WTC11 (cell line): ENCODE measurements around the gene EML6. TPM values are rescaled to one million over a fixed set of nuclear protein-coding genes. Genes with fewer than 3 reads are reported as not detected.

Source experiments
- ATAC-seq: fragments of 200-7000 bp; cut with Tn5 transposase; 2 replicates; pipeline ENCODE4 v1.10.0; 2021; ENCODE audit warnings: mild to moderate bottlenecking, moderate library complexity
- CTCF ChIA-PET: fragments of 300-600 bp; sonication (Branson Sonifier 250); formaldehyde crosslinking; loops from one replicate; lab custom pipeline; 2021; ENCODE audit warnings: antibody characterized with exemption; lab: Charles Lee
- POLR2A ChIA-PET: fragments of 350-600 bp; sonication (Branson Sonifier 250); formaldehyde crosslinking; loops from one replicate; lab custom pipeline; 2021; ENCODE audit warnings: antibody characterized with exemption; lab: Charles Lee
- DNase-seq: peaks from one replicate; pipeline ENCODE4 v3.0.0; 2021; ENCODE audit warnings: low spot score
- H3K27ac Mint-ChIP-seq: 2 replicates; pipeline ENCODE4 v1.8.0; 2021; ENCODE audit warnings: mixed read lengths
- H3K27me3 Mint-ChIP-seq: 2 replicates; pipeline ENCODE4 v1.8.0; 2021; ENCODE audit warnings: low read depth, mild to moderate bottlenecking, moderate library complexity, mixed read lengths
- H3K36me3 Mint-ChIP-seq: 2 replicates; pipeline ENCODE4 v1.8.0; 2021; ENCODE audit warnings: mixed read lengths
- H3K4me1 Mint-ChIP-seq: 2 replicates; pipeline ENCODE4 v1.8.0; 2022; ENCODE audit warnings: mixed read lengths
- H3K4me3 Mint-ChIP-seq: 2 replicates; pipeline ENCODE4 v1.8.0; 2021; ENCODE audit warnings: mild to moderate bottlenecking, moderate library complexity, mixed read lengths
- H3K9me3 Mint-ChIP-seq: 2 replicates; pipeline ENCODE4 v1.8.0; 2021; ENCODE audit warnings: mixed read lengths
- ARID4B ChIP-seq: sonication (generic); formaldehyde crosslinking; IDR thresholded peaks from 2 replicates; pipeline ENCODE4 v1.8.0; 2023; ENCODE audit warnings: missing genetic modification reagents, mild to moderate bottlenecking, borderline replicate concordance
- ATF2 ChIP-seq: sonication (generic); formaldehyde crosslinking; IDR thresholded peaks from 2 replicates; pipeline ENCODE4 v1.8.1; 2022; ENCODE audit warnings: low read depth, missing genetic modification reagents, borderline replicate concordance
- CTCF ChIP-seq: fragments of 200-600 bp; IDR thresholded peaks from 2 replicates; pipeline ENCODE4 v1.8.0; 2022; ENCODE audit warnings: antibody characterized with exemption
- EMX1 ChIP-seq: fragments of 250-450 bp; sonication (Bioruptor Pico); IDR thresholded peaks from 2 replicates; pipeline ENCODE4 v1.8.0; 2021; ENCODE audit warnings: mild to moderate bottlenecking
- ESRRA ChIP-seq: sonication (generic); formaldehyde crosslinking; IDR thresholded peaks from 2 replicates; pipeline ENCODE4 v1.8.1; 2022; ENCODE audit warnings: mild to moderate bottlenecking, missing genetic modification reagents, borderline replicate concordance
- ETV6 ChIP-seq: sonication (generic); formaldehyde crosslinking; IDR thresholded peaks from 2 replicates; pipeline ENCODE4 v1.8.1; 2022; ENCODE audit warnings: mild to moderate bottlenecking, missing genetic modification reagents
- JUN ChIP-seq: sonication (generic); formaldehyde crosslinking; IDR thresholded peaks from 2 replicates; pipeline ENCODE4 v1.8.0; 2023; ENCODE audit warnings: mild to moderate bottlenecking, missing genetic modification reagents
- MLX ChIP-seq: sonication (generic); formaldehyde crosslinking; IDR thresholded peaks from 2 replicates; pipeline ENCODE4 v1.8.1; 2023; ENCODE audit warnings: mild to moderate bottlenecking, missing genetic modification reagents, moderate library complexity
- MXD4 ChIP-seq: fragments of 250-450 bp; sonication (Bioruptor Pico); IDR thresholded peaks from 2 replicates; pipeline ENCODE4 v1.8.0; 2021; ENCODE audit warnings: mild to moderate bottlenecking, moderate library complexity, borderline replicate concordance
- NFATC4 ChIP-seq: fragments of 250-450 bp; sonication (Bioruptor Pico); IDR thresholded peaks from 2 replicates; pipeline ENCODE4 v1.9.0; 2021; ENCODE audit warnings: mild to moderate bottlenecking
- PRRX2 ChIP-seq: fragments of 250-450 bp; sonication (Bioruptor Pico); IDR thresholded peaks from 2 replicates; pipeline ENCODE4 v1.8.0; 2021; ENCODE audit warnings: mild to moderate bottlenecking
- RORB ChIP-seq: fragments of 250-450 bp; sonication (Bioruptor Pico); IDR thresholded peaks from 2 replicates; pipeline ENCODE4 v1.9.0; 2021; ENCODE audit warnings: mild to moderate bottlenecking
- ZBTB21 ChIP-seq: sonication (generic); formaldehyde crosslinking; IDR thresholded peaks from 2 replicates; pipeline ENCODE4 v1.8.1; 2023; ENCODE audit warnings: mild to moderate bottlenecking, missing genetic modification reagents, borderline replicate concordance
- ZNF138 ChIP-seq: sonication (generic); formaldehyde crosslinking; conservative IDR thresholded peaks from 2 replicates; pipeline ENCODE4 v1.8.1; 2022; ENCODE audit warnings: mild to moderate bottlenecking, moderate library complexity, missing genetic modification reagents
- ZNF219 ChIP-seq: sonication (generic); formaldehyde crosslinking; IDR thresholded peaks from 2 replicates; pipeline ENCODE4 v1.8.0; 2023; ENCODE audit warnings: missing genetic modification reagents, mild to moderate bottlenecking, borderline replicate concordance
- ZNF317 ChIP-seq: sonication (generic); formaldehyde crosslinking; IDR thresholded peaks from 2 replicates; pipeline ENCODE4 v1.8.1; 2023; ENCODE audit warnings: low read depth, mild to moderate bottlenecking, moderate library complexity, missing genetic modification reagents, borderline replicate concordance
- total RNA-seq: library from RNA; stranded (reverse); gene quantifications from 3 replicates; pipeline ENCODE4 v1.2.3, GENCODE V29; 2021
- TF ChIP-seq, protein P1 (sequence below): fragments of 250-450 bp; sonication (Bioruptor Pico); IDR thresholded peaks from 2 replicates; pipeline ENCODE4 v1.8.0; 2021; ENCODE audit warnings: mild to moderate bottlenecking
- TF ChIP-seq, protein P2 (sequence below): sonication (generic); formaldehyde crosslinking; IDR thresholded peaks from 2 replicates; pipeline ENCODE4 v1.8.0; 2023; ENCODE audit warnings: mild to moderate bottlenecking, missing genetic modification reagents
- TF ChIP-seq, protein P3 (sequence below): sonication (generic); formaldehyde crosslinking; IDR thresholded peaks from 2 replicates; pipeline ENCODE4 v1.8.0; 2022; ENCODE audit warnings: mild to moderate bottlenecking, missing genetic modification reagents

The EML6 gene
- total RNA-seq, 1 experiment from 2014 or later = 2.1 TPM

GRCh38 chr2:54935389-54935788 lies 211.9 kb downstream of the EML6 start:
- no peaks in the 10 kb centered on the region for H3K36me3 Mint-ChIP-seq
- no peak overlapping the region for H3K27ac Mint-ChIP-seq
- H3K9me3 Mint-ChIP-seq = peaks cover 9% of the 10 kb centered on the region; the same call in 1 of the 2 replicates
- no peak overlapping the region for H3K4me3 Mint-ChIP-seq
- H3K27me3 Mint-ChIP-seq = no peaks in the 10 kb centered on the region
- DNase-seq (no peak), ATAC-seq (no peak)
- TF ChIP-seq ZNF317 (CRISPR knock-in tag) = no peak
- TF ChIP-seq, protein P1, sequence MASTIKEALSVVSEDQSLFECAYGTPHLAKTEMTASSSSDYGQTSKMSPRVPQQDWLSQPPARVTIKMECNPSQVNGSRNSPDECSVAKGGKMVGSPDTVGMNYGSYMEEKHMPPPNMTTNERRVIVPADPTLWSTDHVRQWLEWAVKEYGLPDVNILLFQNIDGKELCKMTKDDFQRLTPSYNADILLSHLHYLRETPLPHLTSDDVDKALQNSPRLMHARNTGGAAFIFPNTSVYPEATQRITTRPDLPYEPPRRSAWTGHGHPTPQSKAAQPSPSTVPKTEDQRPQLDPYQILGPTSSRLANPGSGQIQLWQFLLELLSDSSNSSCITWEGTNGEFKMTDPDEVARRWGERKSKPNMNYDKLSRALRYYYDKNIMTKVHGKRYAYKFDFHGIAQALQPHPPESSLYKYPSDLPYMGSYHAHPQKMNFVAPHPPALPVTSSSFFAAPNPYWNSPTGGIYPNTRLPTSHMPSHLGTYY = no peak
- ChIA-PET CTCF (no interaction called here), POLR2A (no interaction called here)
- H3K4me1 Mint-ChIP-seq = no peaks in the 10 kb centered on the region

- no peak overlapping the region for H3K4me3 Mint-ChIP-seq
- no peaks in the 10 kb centered on the region for H3K4me1 Mint-ChIP-seq
- DNase-seq = no peak
- no peak overlapping the region for H3K27ac Mint-ChIP-seq
- TF ChIP-seq PRRX2 (no peak), MXD4 (CRISPR knock-in tag) (no peak), EMX1 (no peak), RORB (no peak), ZNF138 (CRISPR knock-in tag) (no peak), MLX (CRISPR knock-in tag) (no peak), ZNF219 (no peak), JUN (CRISPR knock-in tag) (no peak), NFATC4 (no peak), ATF2 (CRISPR knock-in tag) (no peak), ARID4B (CRISPR knock-in tag) (no peak), ZBTB21 (no peak), ETV6 (CRISPR knock-in tag) (no peak), CTCF (no peak), ESRRA (CRISPR knock-in tag) (no peak)
- TF ChIP-seq, protein P2, sequence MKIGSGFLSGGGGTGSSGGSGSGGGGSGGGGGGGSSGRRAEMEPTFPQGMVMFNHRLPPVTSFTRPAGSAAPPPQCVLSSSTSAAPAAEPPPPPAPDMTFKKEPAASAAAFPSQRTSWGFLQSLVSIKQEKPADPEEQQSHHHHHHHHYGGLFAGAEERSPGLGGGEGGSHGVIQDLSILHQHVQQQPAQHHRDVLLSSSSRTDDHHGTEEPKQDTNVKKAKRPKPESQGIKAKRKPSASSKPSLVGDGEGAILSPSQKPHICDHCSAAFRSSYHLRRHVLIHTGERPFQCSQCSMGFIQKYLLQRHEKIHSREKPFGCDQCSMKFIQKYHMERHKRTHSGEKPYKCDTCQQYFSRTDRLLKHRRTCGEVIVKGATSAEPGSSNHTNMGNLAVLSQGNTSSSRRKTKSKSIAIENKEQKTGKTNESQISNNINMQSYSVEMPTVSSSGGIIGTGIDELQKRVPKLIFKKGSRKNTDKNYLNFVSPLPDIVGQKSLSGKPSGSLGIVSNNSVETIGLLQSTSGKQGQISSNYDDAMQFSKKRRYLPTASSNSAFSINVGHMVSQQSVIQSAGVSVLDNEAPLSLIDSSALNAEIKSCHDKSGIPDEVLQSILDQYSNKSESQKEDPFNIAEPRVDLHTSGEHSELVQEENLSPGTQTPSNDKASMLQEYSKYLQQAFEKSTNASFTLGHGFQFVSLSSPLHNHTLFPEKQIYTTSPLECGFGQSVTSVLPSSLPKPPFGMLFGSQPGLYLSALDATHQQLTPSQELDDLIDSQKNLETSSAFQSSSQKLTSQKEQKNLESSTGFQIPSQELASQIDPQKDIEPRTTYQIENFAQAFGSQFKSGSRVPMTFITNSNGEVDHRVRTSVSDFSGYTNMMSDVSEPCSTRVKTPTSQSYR (CRISPR knock-in tag) = no peak
- TF ChIP-seq, protein P3, sequence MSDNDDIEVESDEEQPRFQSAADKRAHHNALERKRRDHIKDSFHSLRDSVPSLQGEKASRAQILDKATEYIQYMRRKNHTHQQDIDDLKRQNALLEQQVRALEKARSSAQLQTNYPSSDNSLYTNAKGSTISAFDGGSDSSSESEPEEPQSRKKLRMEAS (CRISPR knock-in tag) = no peak
- H3K36me3 Mint-ChIP-seq = no peaks in the 10 kb centered on the region
- ChIA-PET CTCF (no interaction called here), POLR2A (no interaction called here)
- H3K9me3 Mint-ChIP-seq = peaks cover 9% of the 10 kb centered on the region; the same call in 1 of the 2 replicates
- no peaks in the 10 kb centered on the region for H3K27me3 Mint-ChIP-seq
- no peak for ATAC-seq
Observed at GRCh38 chr2:54936766-54937165, 213.3 kb downstream of the EML6 start.
